Ovary (tissue), 9 donors: ENCODE results near the gene RPUSD3. TPM values are rescaled to one million over a fixed set of nuclear protein-coding genes. Genes with fewer than 3 reads are reported as not detected.
"Not testable (repeated sequence)": the region's sequence is repeated elsewhere in the genome, so short reads cannot be mapped to it uniquely, and the experiment has no call there.

ENCODE experiments used
- DNase-seq, 5 donors: peaks; one replicate each; pipeline ENCODE4 v3.0.0-alpha.2; 2019 to 2020
- H3K27ac ChIP-seq, 2 donors: fragments of 200-600 bp; one replicate each; pipeline versions ENCODE4 v1.5.1 to v1.8.0; 2019 to 2022
- H3K27me3 ChIP-seq: fragments of 200-600 bp; one replicate; pipeline ENCODE4 v1.8.0; 2022
- H3K36me3 ChIP-seq: fragments of 200-600 bp; sonication (generic); one replicate; pipeline ENCODE4 v1.5.1; 2019
- H3K4me1 ChIP-seq: one replicate; pipeline ENCODE4 v1.8.1; 2013; ENCODE audit warnings: mild to moderate bottlenecking, moderate library complexity; ENCODE audit not compliant: insufficient read depth
- H3K4me3 ChIP-seq: fragments of 200-600 bp; sonication (generic); one replicate; pipeline ENCODE4 v1.5.1; 2017
- H3K9me3 ChIP-seq, 2 donors: fragments of 200-600 bp in 1 of 2; sonication (generic) in 1 of 2; one replicate each; pipeline versions ENCODE4 v1.5.1 to v1.8.1; 2013 to 2019; ENCODE audit warnings: mild to moderate bottlenecking in 1 of 2, moderate library complexity in 1 of 2
- EP300 ChIP-seq: sonication (generic); formaldehyde crosslinking; IDR thresholded peaks from one replicate; pipeline ENCODE4 v1.6.1; 2017; ENCODE audit warnings: antibody characterized with exemption
- POLR2A ChIP-seq: fragments of 450-650 bp; IDR thresholded peaks from one replicate; pipeline ENCODE4 v1.6.1; 2017; ENCODE audit warnings: antibody characterized with exemption, mild to moderate bottlenecking, moderate library complexity
- WGBS, 3 donors: extraction: QIAGEN DNeasy Blood & Tissue Kit in 1 of 3; methylation state at CpG; one replicate each; pipeline versions ENCODE4 v1.1.5 to v1.1.7; 2013 to 2017; 5-methylcytosine and 5-hydroxymethylcytosine counted together
- intact Hi-C, 4 donors: fragments of 100-400 bp; cut with DNase I; formaldehyde crosslinking; loops; one replicate each; pipeline versions ENCODE4 v1.11.0 to v1.15.1; 2022 to 2023
- polyA plus RNA-seq, 2 donors: library from polyadenylated mRNA; stranded (reverse); fragments of 200-250 nt in 1 of 2; fragments of 350-450 nt in 1 of 2; fragmentation: Illumina TruSeq in 1 of 2; extraction: RNeasy Lipid Tissue Mini Kit (QIAGEN cat#74804) in 1 of 2; gene quantifications; one replicate each; pipeline ENCODE4 v1.2.3, GENCODE V29; 2013 to 2014
- total RNA-seq, 7 donors: library from RNA; depleted of rRNA in 2 of 7; stranded (reverse); fragments of >200 nt in 2 of 7; fragmentation: NEBNext Ultra II Directional in 3 of 7; extraction: Animal tissue kit (Norgen Biotek cat#: 25700) in 3 of 7; gene quantifications; one replicate each; pipeline versions ENCODE4 v1.1.0 to v1.2.4, GENCODE V29; 2016 to 2023
- TF ChIP-seq, protein P1 (sequence below), 3 donors: fragments of 450-650 bp in 2 of 3; fragments of 200-600 bp in 1 of 3; IDR thresholded peaks; one replicate each; pipeline versions ENCODE4 v1.5.1 to v1.8.0; 2016 to 2022; ENCODE audit warnings: antibody characterized with exemption in 3 of 3, mild to moderate bottlenecking in 1 of 3
- donor health status: DM: no; HTN: no; CAD: no; lungs with moderate emphysema.
- donor health status: DM: no; HTN: no; CAD: no.
- donor health status: Bipolar disorder and iron deficiency.
- donor health status: DM: yes; HTN: yes; CAD: no.
- donor health status: DM: no; HTN: no; CAD: no.
- donor health status: DM: yes; HTN: yes; CAD: no.

The RPUSD3 gene
- total and polyA plus RNA-seq, 9 donors: 19.4 to 32.2 (median 26.8) TPM

DNA sequence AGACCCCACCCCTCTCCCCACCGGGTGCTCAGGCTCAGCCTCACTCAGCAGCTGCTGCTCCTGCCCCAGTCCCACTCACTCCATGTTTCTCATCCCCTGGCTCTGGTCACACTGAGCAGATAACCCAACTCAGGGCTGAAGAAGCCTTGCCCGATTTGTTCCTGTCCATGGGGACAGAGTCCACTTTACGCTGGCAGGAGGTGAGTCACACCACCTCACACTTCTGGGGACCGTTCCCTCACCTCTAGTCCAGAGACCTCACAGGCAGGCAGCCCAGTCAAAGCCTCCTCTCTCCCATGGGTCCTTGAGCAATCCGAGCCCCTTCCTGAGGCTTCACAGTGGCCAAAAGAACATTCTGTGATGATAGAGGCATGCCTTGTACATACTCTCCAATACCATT lies 34.9 kb upstream of the RPUSD3 start:
- no peak for DNase-seq
- Histone ChIP-seq H3K9me3 (no peaks in the 10 kb centered on the region), H3K4me1 (no peaks in the 10 kb centered on the region), H3K36me3 (no peaks in the 10 kb centered on the region), H3K27me3 (no peaks in the 10 kb centered on the region), H3K27ac (no peak overlapping the region), H3K4me3 (no peak overlapping the region)
- intact Hi-C loops: no loop called here
- WGBS, 3 donors: 76 to 79% (median 79%) methylated on average over 5 of the region's 5 CpGs
- TF ChIP-seq EP300 (no peak), POLR2A (no peak)
- TF ChIP-seq, protein P1, sequence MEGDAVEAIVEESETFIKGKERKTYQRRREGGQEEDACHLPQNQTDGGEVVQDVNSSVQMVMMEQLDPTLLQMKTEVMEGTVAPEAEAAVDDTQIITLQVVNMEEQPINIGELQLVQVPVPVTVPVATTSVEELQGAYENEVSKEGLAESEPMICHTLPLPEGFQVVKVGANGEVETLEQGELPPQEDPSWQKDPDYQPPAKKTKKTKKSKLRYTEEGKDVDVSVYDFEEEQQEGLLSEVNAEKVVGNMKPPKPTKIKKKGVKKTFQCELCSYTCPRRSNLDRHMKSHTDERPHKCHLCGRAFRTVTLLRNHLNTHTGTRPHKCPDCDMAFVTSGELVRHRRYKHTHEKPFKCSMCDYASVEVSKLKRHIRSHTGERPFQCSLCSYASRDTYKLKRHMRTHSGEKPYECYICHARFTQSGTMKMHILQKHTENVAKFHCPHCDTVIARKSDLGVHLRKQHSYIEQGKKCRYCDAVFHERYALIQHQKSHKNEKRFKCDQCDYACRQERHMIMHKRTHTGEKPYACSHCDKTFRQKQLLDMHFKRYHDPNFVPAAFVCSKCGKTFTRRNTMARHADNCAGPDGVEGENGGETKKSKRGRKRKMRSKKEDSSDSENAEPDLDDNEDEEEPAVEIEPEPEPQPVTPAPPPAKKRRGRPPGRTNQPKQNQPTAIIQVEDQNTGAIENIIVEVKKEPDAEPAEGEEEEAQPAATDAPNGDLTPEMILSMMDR (IDR thresholded peaks at IDR 0.05): no peak

DNA sequence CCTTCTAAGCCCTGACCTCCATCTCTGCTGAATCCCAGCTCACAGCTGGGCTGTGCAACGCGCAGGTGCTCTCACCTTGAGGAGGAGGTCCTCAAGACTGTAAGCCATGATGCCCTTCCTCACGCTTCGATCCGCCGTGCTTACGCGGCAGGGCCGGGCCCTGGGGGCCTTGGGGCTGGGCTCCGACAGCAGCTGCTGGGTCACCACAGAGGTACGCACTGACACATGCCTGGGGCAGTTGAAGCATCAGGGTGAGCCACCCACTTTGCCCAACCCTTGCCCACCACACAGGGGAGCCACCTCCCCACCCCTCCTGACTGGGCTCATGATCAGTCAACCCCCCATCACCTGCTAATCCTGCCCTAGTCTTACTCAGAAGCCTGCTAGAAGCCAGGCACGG lies 33.2 kb upstream of the RPUSD3 start:
- intact Hi-C loops: no loop called here
- Histone ChIP-seq H3K4me1 (no peaks in the 10 kb centered on the region), H3K27me3 (no peaks in the 10 kb centered on the region), H3K36me3 (no peaks in the 10 kb centered on the region), H3K9me3 (no peaks in the 10 kb centered on the region), H3K4me3 (no peak overlapping the region), H3K27ac (no peak overlapping the region)
- no peak for TF ChIP-seq POLR2A
- TF ChIP-seq EP300: no peak
- TF ChIP-seq, protein P1 (IDR thresholded peaks at IDR 0.05): no peak
- 88 to 92% (median 91%) methylated on average over 10 to 12 of the region's 12 CpGs for WGBS, 3 donors
- no peak for DNase-seq

DNA sequence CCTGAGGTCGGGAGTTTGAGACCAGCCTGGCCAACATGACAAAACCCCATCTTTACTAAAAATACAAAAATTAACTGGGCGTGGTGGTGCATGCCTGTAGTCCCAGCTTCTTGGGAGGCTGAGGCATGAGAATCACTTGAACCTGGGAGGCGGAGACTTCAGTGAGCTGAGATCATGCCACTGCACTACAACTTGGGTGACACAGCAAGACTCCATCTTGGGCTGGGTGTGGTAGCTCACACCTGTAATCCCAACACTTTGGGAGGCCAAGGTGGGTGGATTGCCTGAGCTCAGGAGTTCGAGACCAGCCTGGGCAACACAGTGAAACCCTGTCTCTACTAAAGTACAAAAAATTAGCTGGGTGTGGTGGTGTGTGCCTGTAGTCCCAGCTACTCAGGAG lies 32.4 kb upstream of the RPUSD3 start:
- not testable (repeated sequence) for H3K27ac ChIP-seq, DNase-seq
- WGBS, 3 donors: 80 to 89% (median 87%) methylated on average over 4 of the region's 4 CpGs

DNA sequence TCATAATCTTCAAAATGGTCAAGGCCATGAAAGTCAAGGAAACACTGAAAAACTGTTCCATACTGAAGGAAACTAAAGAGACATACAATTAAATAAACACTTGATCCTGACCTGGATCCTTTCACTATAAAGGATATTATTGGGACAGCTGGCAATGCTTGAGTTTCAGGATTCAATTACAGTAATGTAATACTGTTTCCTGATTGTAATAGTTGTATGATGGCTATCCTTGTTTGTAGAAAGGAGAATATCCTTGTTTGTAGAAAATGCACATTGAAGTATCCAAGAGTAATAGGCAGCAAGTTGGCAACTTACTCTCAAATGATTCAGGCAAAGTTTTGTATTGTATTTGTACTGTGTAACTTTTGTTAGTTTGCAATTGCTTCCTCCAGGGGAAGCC lies 31.6 kb upstream of the RPUSD3 start:
- intact Hi-C loops: no loop called here
- no peaks in the 10 kb centered on the region for H3K27me3 ChIP-seq
- H3K4me1 ChIP-seq: no peaks in the 10 kb centered on the region
- no peaks in the 10 kb centered on the region for H3K36me3 ChIP-seq
- no peaks in the 10 kb centered on the region for H3K9me3 ChIP-seq
- H3K4me3 ChIP-seq: no peak overlapping the region
- DNase-seq: no peak
- no peak overlapping the region for H3K27ac ChIP-seq
- TF ChIP-seq EP300 (no peak), POLR2A (no peak)
- TF ChIP-seq, protein P1 (IDR thresholded peaks at IDR 0.05): no peak

More for the DNA sequence above, 32.4 kb upstream of the RPUSD3 start:
- H3K27me3 ChIP-seq, H3K4me3 ChIP-seq, intact Hi-C loops, H3K36me3 ChIP-seq, H3K9me3 ChIP-seq, H3K4me1 ChIP-seq: not testable (repeated sequence)

DNA sequence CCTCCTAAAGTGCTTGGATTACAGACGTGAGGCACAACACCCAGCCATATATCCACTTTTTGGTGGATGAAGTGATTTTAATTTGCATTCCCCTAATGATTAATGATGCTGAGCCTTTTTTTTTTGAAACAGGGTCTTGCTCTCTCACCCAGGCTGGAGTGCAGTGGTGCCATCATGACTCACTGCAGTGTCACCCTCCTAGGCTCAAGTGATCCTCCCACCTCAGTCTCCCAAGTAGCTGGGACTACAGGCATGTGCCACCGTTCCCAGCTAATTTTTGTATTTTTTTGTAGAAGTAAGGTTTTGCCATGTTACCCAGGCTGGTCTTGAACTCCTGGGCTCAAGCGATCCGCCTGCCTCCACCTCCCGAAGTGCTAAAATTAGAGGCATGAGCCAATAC lies 28.3 kb upstream of the RPUSD3 start:
- H3K27ac ChIP-seq, intact Hi-C loops, H3K4me1 ChIP-seq, H3K27me3 ChIP-seq, H3K36me3 ChIP-seq, DNase-seq, H3K9me3 ChIP-seq, H3K4me3 ChIP-seq: not testable (repeated sequence)
- WGBS, 3 donors: 88 to 97% (median 91%) methylated on average over 5 of the region's 5 CpGs

DNA sequence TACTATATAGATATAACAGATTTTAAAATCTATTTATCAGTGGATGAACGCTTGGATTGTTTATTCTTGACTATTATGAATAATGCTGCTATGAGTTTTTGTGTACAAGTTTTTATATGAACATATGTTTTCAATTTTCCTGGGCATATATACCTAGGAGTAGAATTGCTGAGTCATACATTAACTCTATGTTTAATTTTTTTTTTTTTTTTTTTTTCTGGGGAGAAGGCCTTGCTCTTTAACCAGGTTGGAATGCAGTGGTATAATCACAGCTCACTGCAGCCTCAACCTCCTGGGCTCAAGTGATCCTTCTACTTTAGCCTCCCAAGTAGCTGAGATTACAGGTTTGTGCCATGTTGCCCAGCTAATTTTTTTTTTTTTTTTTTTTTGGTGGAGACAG lies 27.2 kb upstream of the RPUSD3 start:
- intact Hi-C loops: no loop called here
- H3K27me3 ChIP-seq: no peaks in the 10 kb centered on the region
- 51 to 87% (median 78%) methylated on average over 1 of the region's 1 CpG for WGBS, 3 donors
- H3K9me3 ChIP-seq: no peaks in the 10 kb centered on the region
- H3K4me1 ChIP-seq: peaks cover 3% of the 10 kb centered on the region
- H3K4me3 ChIP-seq: no peak overlapping the region
- no peaks in the 10 kb centered on the region for H3K36me3 ChIP-seq
- TF ChIP-seq, protein P1 (IDR thresholded peaks at IDR 0.05): no peak
- TF ChIP-seq EP300: no peak
- TF ChIP-seq POLR2A: no peak
- DNase-seq: no peak
- no peak overlapping the region for H3K27ac ChIP-seq
